Prostate gland (tissue), 2 donors: ENCODE measurements around the gene SLC25A1. TPM values are rescaled to one million over a fixed set of nuclear protein-coding genes. Genes with fewer than 3 reads are reported as not detected.

ENCODE experiments used
- DNase-seq: peaks from one replicate; pipeline ENCODE4 v3.0.0-alpha.2; 2019; ENCODE audit warnings: low spot score
- H3K27ac ChIP-seq, 2 donors: fragments of 200-600 bp; sonication (generic); 2 replicates each; pipeline ENCODE4 v1.5.1; 2017 to 2019
- H3K27me3 ChIP-seq: fragments of 200-600 bp; sonication (generic); replicated peaks from 2 replicates; pipeline ENCODE4 v1.5.1; 2019; ENCODE audit not compliant: insufficient read depth
- H3K36me3 ChIP-seq, 2 donors: fragments of 200-600 bp; sonication (generic); 1 replicate in 1 of 2; 2 replicates in 1 of 2; pipeline versions ENCODE4 v1.5.1 to v1.8.1; 2017 to 2019
- H3K4me1 ChIP-seq: fragments of 200-600 bp; sonication (generic); replicated peaks from 2 replicates; pipeline ENCODE4 v1.5.1; 2019
- H3K4me3 ChIP-seq, 2 donors: fragments of 200-600 bp; sonication (generic); 2 replicates each; pipeline ENCODE4 v1.5.1; 2017 to 2019
- H3K9me3 ChIP-seq: fragments of 200-600 bp; sonication (generic); 2 replicates; pipeline ENCODE4 v1.5.1; 2017
- CTCF ChIP-seq, 4 experiments: fragments of 200-600 bp in 2 of 4; fragments of 450-650 bp in 2 of 4; sonication (generic) in 2 of 4; IDR thresholded peaks; 1 replicate in 3 of 4; 2 replicates in 1 of 4; pipeline ENCODE4 v1.5.1; 2016 to 2019; ENCODE audit warnings: antibody characterized with exemption in 4 of 4, mild to moderate bottlenecking in 2 of 4, moderate library complexity in 2 of 4
- POLR2A ChIP-seq: fragments of 450-650 bp; IDR thresholded peaks from one replicate; pipeline ENCODE4 v1.6.1; 2016; ENCODE audit warnings: antibody characterized with exemption, mild to moderate bottlenecking
- POLR2AphosphoS5 ChIP-seq: sonication (generic); formaldehyde crosslinking; IDR thresholded peaks from one replicate; pipeline ENCODE4 v1.6.1; 2017; ENCODE audit warnings: antibody characterized with exemption
- WGBS: methylation state at CpG from one replicate; pipeline ENCODE4 v1.1.5; 2018; 5-methylcytosine and 5-hydroxymethylcytosine counted together
- intact Hi-C: fragments of 100-400 bp; cut with DNase I; formaldehyde crosslinking; loops from one replicate; pipeline ENCODE4 v1.14.2; 2022
- total RNA-seq, 2 donors: library from RNA; depleted of rRNA; stranded (reverse); fragments of >200 nt; gene quantifications; one replicate each; pipeline ENCODE4 v1.1.0, GENCODE V29; 2016

SLC25A1 gene
- total RNA-seq, 2 donors from 2014 or later = 79.1 to 113 TPM

- TF ChIP-seq POLR2AphosphoS5 (no peak), POLR2A (no peak), CTCF (IDR thresholded peaks at IDR 0.05) (no peak)
- no peak overlapping the region for H3K27ac ChIP-seq
- no peaks in the 10 kb centered on the region for H3K27me3 ChIP-seq
- no peak for DNase-seq
- H3K4me3 ChIP-seq = no peak overlapping the region
- H3K9me3 ChIP-seq = no peaks in the 10 kb centered on the region
- intact Hi-C loops = no loop called here
- 89% methylated on average over 19 of the region's 19 CpGs for WGBS
- no peaks in the 10 kb centered on the region for H3K4me1 ChIP-seq
- H3K36me3 ChIP-seq = no peaks in the 10 kb centered on the region
Measured at GRCh38 chr22:19126309-19127273, 51.9 kb downstream of the SLC25A1 start.

Other genes with a start within 250 kb of the SLC25A1 start
- gene PRODH, start 242.4 kb downstream of the SLC25A1 start, total RNA-seq = 10 to 100 TPM in 1 of 2 donors, 1 to 10 TPM in 1; 3.1 to 11.5 TPM
- 100 to 1,000 TPM in 1 of 2 donors, 10 to 100 TPM in 1; 94.3 to 107 TPM for gene DGCR2, start 56.3 kb downstream of the SLC25A1 start, total RNA-seq
- 1 to 10 TPM in 1 of 2 donors, not detected in 1; 8.0 TPM for gene TSSK2, start 47.4 kb downstream of the SLC25A1 start, total RNA-seq
- 10 to 100 TPM; 19.4 to 21.2 TPM for gene ESS2, start 34.1 kb downstream of the SLC25A1 start, total RNA-seq
- gene GSC2, start 28.4 kb downstream of the SLC25A1 start, total RNA-seq = 10 to 100 TPM in 1 of 2 donors, not detected in 1; 11.9 TPM
- gene CLTCL1, start 113.0 kb upstream of the SLC25A1 start, total RNA-seq = 10 to 100 TPM; 12.1 to 26.2 TPM